ENCODE results near the gene PARL.

The PARL gene

GRCh38 chr3:183904833-183905780 lies 20.4 kb upstream of the PARL start:
- H3K4me1 ChIP-seq, result no peaks in the 10 kb centered on the region
- H3K27me3 ChIP-seq, result peaks cover 0 to 6% of the 10 kb centered on the region in 2 donors
- H3K27ac ChIP-seq, result no peak overlapping the region
- no peak for DNase-seq
- H3K9me3 ChIP-seq, result no peaks in the 10 kb centered on the region
- no peaks in the 10 kb centered on the region for H3K36me3 ChIP-seq
- intact Hi-C loops (cut with DNase I; ENCODE audit: low total_unique reads), result no loop called here
- no peak overlapping the region for H3K4me3 ChIP-seq
- no peak for TF ChIP-seq CTCF (IDR thresholded peaks at IDR 0.05)

- Histone ChIP-seq H3K4me1 (no peaks in the 10 kb centered on the region), H3K36me3 (no peaks in the 10 kb centered on the region), H3K27me3 (peaks cover 0 to 22% of the 10 kb centered on the region in 2 donors), H3K4me3 (no peak overlapping the region), H3K27ac (no peak overlapping the region), H3K9me3 (no peaks in the 10 kb centered on the region)
- intact Hi-C loops (cut with DNase I; ENCODE audit: low total_unique reads), result loop anchor here (10.0 kb wide), 1 partner anchor 357 kb away; no protein-coding TSS in a partner anchor
- no peak for TF ChIP-seq CTCF (IDR thresholded peaks at IDR 0.05)
- DNase-seq, result no peak
Observed at GRCh38 chr3:183898028-183898431, 13.3 kb upstream of the PARL start.

- Histone ChIP-seq H3K9me3 (no peaks in the 10 kb centered on the region), H3K4me3 (no peak overlapping the region), H3K27ac (no peak overlapping the region), H3K4me1 (no peaks in the 10 kb centered on the region), H3K27me3 (peaks cover 0 to 22% of the 10 kb centered on the region in 2 donors), H3K36me3 (no peaks in the 10 kb centered on the region)
- no peak for DNase-seq
- intact Hi-C loops (cut with DNase I; ENCODE audit: low total_unique reads), result loop anchor here (10.0 kb wide), 1 partner anchor 357 kb away; no protein-coding TSS in a partner anchor
- no peak for TF ChIP-seq CTCF (IDR thresholded peaks at IDR 0.05)
Observed at GRCh38 chr3:183897606-183898005, 12.9 kb upstream of the PARL start.

- Histone ChIP-seq H3K27ac (no peak overlapping the region), H3K4me3 (no peak overlapping the region), H3K27me3 (peaks cover 0 to 22% of the 10 kb centered on the region in 2 donors), H3K9me3 (no peaks in the 10 kb centered on the region), H3K4me1 (no peaks in the 10 kb centered on the region), H3K36me3 (no peaks in the 10 kb centered on the region)
- no peak for TF ChIP-seq CTCF (IDR thresholded peaks at IDR 0.05)
- DNase-seq, result no peak
- intact Hi-C loops (cut with DNase I; ENCODE audit: low total_unique reads), result loop anchor here (10.0 kb wide), 1 partner anchor 358 kb away; no protein-coding TSS in a partner anchor
Observed at GRCh38 chr3:183896610-183897009, 11.9 kb upstream of the PARL start.

GRCh38 chr3:183896184-183896583 lies 11.5 kb upstream of the PARL start:
- Histone ChIP-seq H3K36me3 (no peaks in the 10 kb centered on the region), H3K4me3 (no peak overlapping the region), H3K9me3 (no peaks in the 10 kb centered on the region), H3K4me1 (no peaks in the 10 kb centered on the region), H3K27ac (no peak overlapping the region), H3K27me3 (peaks cover 0 to 22% of the 10 kb centered on the region in 2 donors)
- intact Hi-C loops (cut with DNase I; ENCODE audit: low total_unique reads), result loop anchor here (10.0 kb wide), 1 partner anchor 359 kb away; no protein-coding TSS in a partner anchor
- no peak for DNase-seq
- no peak for TF ChIP-seq CTCF (IDR thresholded peaks at IDR 0.05)

Measured in tibial artery (tissue), 4 donors.